Bronchial epithelial cell (primary cell): ENCODE data around the gene SPHK1. TPM values are rescaled to one million over a fixed set of nuclear protein-coding genes. Genes with fewer than 3 reads are reported as not detected.
A peak's percentile ranks its signal among the peaks of the same experiment; 100 is the strongest.

Source experiments
- DNase-seq: peaks from one replicate; pipeline ENCODE4 v3.0.0-alpha.2; 2010; ENCODE audit warnings: low read depth
- FAIRE-seq: peaks from 2 replicates; lab custom pipeline; 2011; peaks lifted over from hg19 to GRCh38; lab: Jason Lieb, UNC
- H3K27me3 ChIP-seq: 2 replicates; pipeline ENCODE4 v1.5.1; 2011; ENCODE audit warnings: low read length; ENCODE audit not compliant: control insufficient read depth, insufficient read depth
- H3K36me3 ChIP-seq: 2 replicates; pipeline ENCODE4 v1.5.1; 2011; ENCODE audit warnings: low read length; ENCODE audit not compliant: control insufficient read depth, insufficient read depth
- H3K4me3 ChIP-seq: 2 replicates; pipeline ENCODE4 v1.5.1; 2011; ENCODE audit warnings: mild to moderate bottlenecking, low read depth, low read length, control low read depth
- total RNA-seq: library from RNA; depleted of rRNA; stranded (reverse); fragments of >200 nt; gene quantifications from 2 replicates; pipeline ENCODE4 v1.2.1, GENCODE V29; 2014
- TF ChIP-seq, protein P1 (sequence below): IDR thresholded peaks from 2 replicates; pipeline ENCODE4 v1.5.1; 2011; ENCODE audit warnings: mild to moderate bottlenecking, moderate library complexity, low read length, control low read depth, inconsistent platforms; ENCODE audit not compliant: insufficient read depth, severe bottlenecking

The SPHK1 gene
- total RNA-seq, 1 donor from 2014 or later, result 76.1 TPM

DNA sequence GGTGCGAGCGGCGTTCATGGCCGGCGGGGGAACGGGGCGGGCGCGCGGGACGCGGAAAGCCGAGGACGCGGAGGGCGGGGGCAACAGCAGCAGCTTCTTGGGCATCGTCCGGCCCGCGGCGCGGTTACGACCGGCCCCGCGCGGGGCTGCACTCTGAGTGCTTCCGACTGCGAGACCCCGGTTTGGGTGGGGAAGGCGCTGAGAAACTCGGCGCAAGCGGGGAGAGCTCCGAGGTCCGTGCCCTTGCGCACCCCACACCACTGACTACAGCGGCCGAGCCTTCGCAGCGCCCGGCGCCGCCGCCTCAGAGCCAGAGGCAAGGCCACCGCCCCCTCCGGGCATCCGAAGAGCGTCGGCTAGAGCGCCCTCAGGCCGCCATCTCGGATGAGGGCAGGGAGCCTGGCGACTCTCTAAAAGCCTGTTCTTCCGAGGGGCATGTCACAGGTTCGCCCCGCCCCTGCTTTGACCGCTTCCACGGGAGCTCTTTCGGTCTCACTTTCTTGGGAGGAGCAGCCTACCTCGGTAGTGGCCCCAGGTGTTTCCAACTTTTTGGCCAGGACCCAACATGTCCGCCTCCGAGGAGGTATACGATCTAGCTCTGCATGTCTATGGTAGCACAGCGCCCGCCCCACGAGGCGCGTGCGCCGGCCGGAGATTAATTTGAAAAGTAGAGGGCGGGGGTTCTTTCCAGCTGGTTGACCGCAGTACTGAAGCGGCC is 30.7 kb upstream of the SPHK1 start, which contains the start of gene PRPSAP1:
Gene PRPSAP1, minus strand, starts transcription at position 318 of the 718 bp plus-strand sequence. Its CDS starts 213 bp downstream, at position 105.
- no peak for FAIRE-seq
- Histone ChIP-seq H3K27me3 (no peaks in the 10 kb centered on the region), H3K4me3 (peak within 1 kb of the TSS; percentile 66), H3K36me3 (no peaks in the 10 kb centered on the region)
- DNase-seq, result peak; percentile 87
- TF ChIP-seq, protein P1, sequence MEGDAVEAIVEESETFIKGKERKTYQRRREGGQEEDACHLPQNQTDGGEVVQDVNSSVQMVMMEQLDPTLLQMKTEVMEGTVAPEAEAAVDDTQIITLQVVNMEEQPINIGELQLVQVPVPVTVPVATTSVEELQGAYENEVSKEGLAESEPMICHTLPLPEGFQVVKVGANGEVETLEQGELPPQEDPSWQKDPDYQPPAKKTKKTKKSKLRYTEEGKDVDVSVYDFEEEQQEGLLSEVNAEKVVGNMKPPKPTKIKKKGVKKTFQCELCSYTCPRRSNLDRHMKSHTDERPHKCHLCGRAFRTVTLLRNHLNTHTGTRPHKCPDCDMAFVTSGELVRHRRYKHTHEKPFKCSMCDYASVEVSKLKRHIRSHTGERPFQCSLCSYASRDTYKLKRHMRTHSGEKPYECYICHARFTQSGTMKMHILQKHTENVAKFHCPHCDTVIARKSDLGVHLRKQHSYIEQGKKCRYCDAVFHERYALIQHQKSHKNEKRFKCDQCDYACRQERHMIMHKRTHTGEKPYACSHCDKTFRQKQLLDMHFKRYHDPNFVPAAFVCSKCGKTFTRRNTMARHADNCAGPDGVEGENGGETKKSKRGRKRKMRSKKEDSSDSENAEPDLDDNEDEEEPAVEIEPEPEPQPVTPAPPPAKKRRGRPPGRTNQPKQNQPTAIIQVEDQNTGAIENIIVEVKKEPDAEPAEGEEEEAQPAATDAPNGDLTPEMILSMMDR, result peak; percentile 51

DNA sequence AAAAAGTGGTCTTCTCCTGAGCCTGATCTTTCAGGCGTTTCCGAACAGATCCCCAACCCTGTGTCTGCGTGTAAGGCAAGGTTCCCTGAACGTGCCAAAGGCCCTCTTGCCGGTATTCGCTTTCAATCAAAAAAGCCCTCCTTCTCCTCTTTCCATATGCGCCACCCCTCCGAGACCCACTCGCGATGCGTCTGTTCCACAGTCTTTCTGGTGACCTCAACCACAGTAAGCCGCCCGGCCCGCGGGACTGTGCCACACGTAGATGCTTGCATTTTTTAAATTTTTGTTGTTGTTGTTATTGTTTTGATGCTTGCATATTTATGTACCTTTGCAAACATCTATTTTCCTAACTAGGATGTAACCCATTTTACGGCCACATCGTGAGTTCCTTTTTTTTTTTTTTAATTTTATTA is 30.1 kb upstream of the SPHK1 start:
- Histone ChIP-seq H3K27me3 (no peaks in the 10 kb centered on the region), H3K4me3 (peak overlapping the region; percentile 66), H3K36me3 (no peaks in the 10 kb centered on the region)
- TF ChIP-seq, protein P1, result no peak
- no peak for FAIRE-seq
- DNase-seq, result no peak

DNA sequence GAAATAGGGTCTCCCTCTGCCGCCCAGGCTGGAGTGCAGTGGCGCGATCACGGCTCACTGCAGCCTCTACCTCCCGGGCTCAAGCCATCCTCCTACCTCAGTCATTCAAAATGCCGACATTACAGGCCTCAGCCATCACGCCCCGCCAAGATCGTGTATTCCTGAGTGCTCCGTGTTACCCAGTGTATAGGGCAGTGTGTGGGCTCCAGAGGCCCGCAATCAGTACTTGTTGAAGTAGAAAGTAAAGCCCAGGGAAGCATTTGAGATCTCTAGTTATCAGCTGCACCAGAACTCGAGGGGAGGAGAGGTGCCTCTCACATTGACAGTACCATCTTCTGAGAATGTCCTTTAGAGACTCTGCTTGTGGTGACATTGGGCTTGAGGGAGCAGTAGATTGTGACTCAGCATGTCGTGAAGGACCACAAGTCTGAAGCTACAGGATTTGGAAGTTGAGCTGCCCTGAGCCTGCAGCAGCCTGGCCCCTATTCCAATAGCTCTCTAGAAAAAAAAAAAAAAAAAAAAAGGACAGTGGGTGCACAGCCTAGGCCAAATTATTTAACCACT is 29.6 kb upstream of the SPHK1 start:
- no peaks in the 10 kb centered on the region for H3K36me3 ChIP-seq
- FAIRE-seq (no peak), DNase-seq (no peak)
- TF ChIP-seq, protein P1, result no peak
- no peaks in the 10 kb centered on the region for H3K27me3 ChIP-seq
- no peak overlapping the region for H3K4me3 ChIP-seq

DNA sequence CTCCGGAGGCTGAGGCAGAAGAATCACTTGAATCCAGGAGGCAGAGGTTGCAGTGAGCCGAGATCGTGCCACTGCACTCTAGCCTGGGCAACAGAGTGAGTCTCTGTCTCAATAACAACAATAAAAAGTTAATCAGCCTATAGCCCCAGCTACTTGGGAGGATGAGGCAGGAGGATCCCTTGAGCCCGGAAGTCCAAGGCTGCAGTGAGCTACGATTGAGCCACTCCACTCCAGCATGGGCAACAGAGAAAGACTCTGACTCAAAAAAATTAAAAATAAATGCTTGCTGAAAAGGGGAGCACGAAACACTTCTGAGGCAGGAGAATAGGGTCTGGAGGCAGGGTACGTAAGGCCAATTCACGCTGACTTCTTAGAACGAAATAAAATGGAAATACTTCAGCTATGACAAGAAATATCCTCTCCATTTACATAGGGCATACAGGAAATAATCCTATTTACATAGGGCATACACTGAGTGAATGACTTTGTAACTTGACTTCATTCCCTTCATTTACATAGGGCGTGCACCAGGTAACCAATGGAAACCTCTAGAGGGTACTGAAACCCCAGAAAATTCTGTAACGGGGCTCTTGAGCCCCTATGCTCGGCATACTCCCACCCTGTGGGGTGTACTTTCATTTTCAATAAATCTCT is 27.5 kb upstream of the SPHK1 start:
- DNase-seq (peak; percentile 40), FAIRE-seq (no peak)
- TF ChIP-seq, protein P1, result no peak

DNA sequence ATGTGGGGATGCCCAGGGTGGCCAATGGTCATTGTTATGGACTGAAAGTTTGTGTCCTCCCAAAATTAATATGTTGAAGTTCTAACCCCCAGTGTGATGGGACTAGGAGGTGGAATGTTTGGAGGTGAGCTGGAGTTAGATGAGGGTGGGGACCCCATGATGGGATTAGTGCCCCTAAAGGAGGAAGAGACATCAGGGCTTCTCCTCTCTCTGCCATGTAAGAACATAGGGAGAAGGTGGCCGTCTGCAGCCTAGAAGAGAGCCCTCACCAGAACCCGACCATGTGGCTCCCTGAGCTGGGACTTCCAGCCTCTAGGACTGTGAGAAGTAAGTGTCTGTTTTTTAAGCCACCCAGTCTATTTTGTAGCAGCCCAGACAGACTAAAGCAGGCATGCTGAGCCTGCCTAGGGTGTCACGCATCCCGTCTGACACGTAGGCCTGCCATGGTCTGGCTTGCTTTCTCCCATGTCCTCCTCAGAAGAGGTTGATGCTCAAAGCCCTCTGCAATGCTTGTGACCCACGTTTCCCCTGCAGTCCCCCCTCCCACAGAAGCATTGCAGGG is 26.7 kb upstream of the SPHK1 start:
- Histone ChIP-seq H3K27me3 (no peaks in the 10 kb centered on the region), H3K36me3 (no peaks in the 10 kb centered on the region), H3K4me3 (no peak overlapping the region)
- TF ChIP-seq, protein P1, result no peak
- FAIRE-seq (no peak), DNase-seq (no peak)

More for the DNA sequence above, 27.5 kb upstream of the SPHK1 start:
- Histone ChIP-seq H3K4me3 (no peak overlapping the region), H3K36me3 (no peaks in the 10 kb centered on the region), H3K27me3 (no peaks in the 10 kb centered on the region)
